Measurements from ENCODE around the gene C1orf21.

Gene C1orf21

DNA sequence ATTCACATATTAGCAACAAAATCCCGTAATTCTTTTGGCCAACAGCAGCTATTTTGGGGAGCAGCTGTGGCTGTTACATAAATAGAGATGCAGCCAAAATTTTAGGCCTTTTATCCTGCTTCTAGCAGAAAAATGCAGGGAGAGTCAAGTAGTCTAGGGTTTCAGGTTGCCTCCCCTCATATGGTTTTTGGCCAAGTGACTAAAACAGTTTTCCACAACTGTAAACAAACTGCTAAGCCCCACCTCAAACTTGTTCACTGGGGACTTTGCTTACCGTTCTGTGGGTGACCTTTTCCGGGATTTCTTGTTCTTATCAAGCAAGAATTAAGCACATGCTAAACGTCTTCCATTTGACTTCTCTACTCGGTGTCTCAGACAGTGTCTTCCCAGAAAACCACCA, 234.4 kb downstream of the C1orf21 start:
- H4K20me1 ChIP-seq (ENCODE audit: control insufficient read depth, insufficient read depth, low read depth, low read length): no peaks in the 10 kb centered on the region
- H3K27me3 ChIP-seq (ENCODE audit: control insufficient read depth, low read length): peaks cover 12% of the 10 kb centered on the region; the same call in 1 of the 2 replicates
- H3K27ac ChIP-seq (ENCODE audit: low read depth, low read length): no peak overlapping the region
- no peaks in the 10 kb centered on the region for H3K9me2 ChIP-seq (replicated peaks; ENCODE audit: control insufficient read depth, low read length)
- H3K9me3 ChIP-seq (ENCODE audit: control insufficient read depth, insufficient read depth, low read length): no peaks in the 10 kb centered on the region
- H3K4me2 ChIP-seq (ENCODE audit: low read length): no peak overlapping the region
- no peaks in the 10 kb centered on the region for H3K79me2 ChIP-seq (ENCODE audit: control insufficient read depth, low read length)
- H3K4me3 ChIP-seq (ENCODE audit: low read length): no peak overlapping the region
- TF ChIP-seq, protein P1, sequence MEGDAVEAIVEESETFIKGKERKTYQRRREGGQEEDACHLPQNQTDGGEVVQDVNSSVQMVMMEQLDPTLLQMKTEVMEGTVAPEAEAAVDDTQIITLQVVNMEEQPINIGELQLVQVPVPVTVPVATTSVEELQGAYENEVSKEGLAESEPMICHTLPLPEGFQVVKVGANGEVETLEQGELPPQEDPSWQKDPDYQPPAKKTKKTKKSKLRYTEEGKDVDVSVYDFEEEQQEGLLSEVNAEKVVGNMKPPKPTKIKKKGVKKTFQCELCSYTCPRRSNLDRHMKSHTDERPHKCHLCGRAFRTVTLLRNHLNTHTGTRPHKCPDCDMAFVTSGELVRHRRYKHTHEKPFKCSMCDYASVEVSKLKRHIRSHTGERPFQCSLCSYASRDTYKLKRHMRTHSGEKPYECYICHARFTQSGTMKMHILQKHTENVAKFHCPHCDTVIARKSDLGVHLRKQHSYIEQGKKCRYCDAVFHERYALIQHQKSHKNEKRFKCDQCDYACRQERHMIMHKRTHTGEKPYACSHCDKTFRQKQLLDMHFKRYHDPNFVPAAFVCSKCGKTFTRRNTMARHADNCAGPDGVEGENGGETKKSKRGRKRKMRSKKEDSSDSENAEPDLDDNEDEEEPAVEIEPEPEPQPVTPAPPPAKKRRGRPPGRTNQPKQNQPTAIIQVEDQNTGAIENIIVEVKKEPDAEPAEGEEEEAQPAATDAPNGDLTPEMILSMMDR (IDR thresholded peaks at IDR 0.05; ENCODE audit: low read depth, low read length, poor library complexity, severe bottlenecking): no peak
- no peak for TF ChIP-seq EZH2phosphoT487 (IDR thresholded peaks at IDR 0.05; ENCODE audit: borderline replicate concordance, low read length)
- no peaks in the 10 kb centered on the region for H3K36me3 ChIP-seq (ENCODE audit: control insufficient read depth, low read length)
- no peaks in the 10 kb centered on the region for H3F3A ChIP-seq (ENCODE audit: control insufficient read depth, insufficient read depth)
- no peaks in the 10 kb centered on the region for H3K4me1 ChIP-seq (ENCODE audit: control insufficient read depth, low read length)

DNA sequence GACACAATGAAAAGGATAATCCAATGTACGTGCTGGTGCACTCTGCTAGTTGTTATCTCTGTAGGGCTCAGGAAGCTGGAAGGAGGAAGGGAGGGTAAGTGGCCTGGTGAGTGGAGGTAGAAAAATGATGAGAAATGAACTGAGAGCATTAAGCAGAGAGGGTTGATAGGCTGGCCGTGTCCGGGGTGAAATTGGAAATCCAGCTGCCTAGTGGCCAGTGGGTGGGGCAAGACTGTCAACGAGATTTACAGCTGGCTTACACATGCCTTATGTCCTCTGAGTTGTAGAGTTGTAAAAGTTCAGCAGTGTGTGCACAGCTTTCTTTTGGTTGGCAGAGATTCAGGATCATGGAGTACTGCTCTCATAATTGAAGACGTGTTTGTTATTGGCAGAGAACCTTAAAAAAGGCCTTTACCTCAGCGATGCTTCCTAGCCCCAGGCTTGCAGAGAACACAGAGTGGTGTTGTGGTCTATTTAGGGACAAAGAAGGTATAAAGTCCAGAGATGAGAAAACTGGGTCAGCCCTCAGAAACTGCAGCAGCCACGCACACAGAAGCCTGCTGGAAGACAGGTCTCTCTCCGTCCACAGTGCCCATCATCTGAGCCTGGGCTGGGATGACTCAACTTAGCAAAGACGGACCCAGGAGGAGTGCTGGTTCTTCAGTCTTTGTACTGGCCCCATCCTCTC, 235.5 kb downstream of the C1orf21 start:
- no peaks in the 10 kb centered on the region for H3K9me2 ChIP-seq (replicated peaks; ENCODE audit: control insufficient read depth, low read length)
- no peaks in the 10 kb centered on the region for H3K9me3 ChIP-seq (ENCODE audit: control insufficient read depth, insufficient read depth, low read length)
- H3K4me1 ChIP-seq (ENCODE audit: control insufficient read depth, low read length): no peaks in the 10 kb centered on the region
- no peak overlapping the region for H3K27ac ChIP-seq (ENCODE audit: low read depth, low read length)
- no peaks in the 10 kb centered on the region for H3F3A ChIP-seq (ENCODE audit: control insufficient read depth, insufficient read depth)
- H3K4me3 ChIP-seq (ENCODE audit: low read length): no peak overlapping the region
- no peak for TF ChIP-seq EZH2phosphoT487 (IDR thresholded peaks at IDR 0.05; ENCODE audit: borderline replicate concordance, low read length)
- TF ChIP-seq, protein P1 (IDR thresholded peaks at IDR 0.05; ENCODE audit: low read depth, low read length, poor library complexity, severe bottlenecking): no peak
- no peak overlapping the region for H3K4me2 ChIP-seq (ENCODE audit: low read length)
- H3K79me2 ChIP-seq (ENCODE audit: control insufficient read depth, low read length): no peaks in the 10 kb centered on the region
- no peaks in the 10 kb centered on the region for H4K20me1 ChIP-seq (ENCODE audit: control insufficient read depth, insufficient read depth, low read depth, low read length)
- peaks cover 12% of the 10 kb centered on the region; the same call in 1 of the 2 replicates for H3K27me3 ChIP-seq (ENCODE audit: control insufficient read depth, low read length)
- no peaks in the 10 kb centered on the region for H3K36me3 ChIP-seq (ENCODE audit: control insufficient read depth, low read length)

GRCh38 chr1:184623404-184623803, 236.6 kb downstream of the C1orf21 start:
- Histone ChIP-seq H3K4me2 (ENCODE audit: low read length) (no peak overlapping the region), H3K36me3 (ENCODE audit: control insufficient read depth, low read length) (no peaks in the 10 kb centered on the region), H3K4me1 (ENCODE audit: control insufficient read depth, low read length) (no peaks in the 10 kb centered on the region), H3K27ac (ENCODE audit: low read depth, low read length) (no peak overlapping the region), H3F3A (ENCODE audit: control insufficient read depth, insufficient read depth) (no peaks in the 10 kb centered on the region), H3K9me2 (replicated peaks; ENCODE audit: control insufficient read depth, low read length) (no peaks in the 10 kb centered on the region), H3K27me3 (ENCODE audit: control insufficient read depth, low read length) (peaks cover 12% of the 10 kb centered on the region; the same call in 1 of the 2 replicates), H4K20me1 (ENCODE audit: control insufficient read depth, insufficient read depth, low read depth, low read length) (no peaks in the 10 kb centered on the region), H3K9me3 (ENCODE audit: control insufficient read depth, insufficient read depth, low read length) (no peaks in the 10 kb centered on the region), H3K4me3 (ENCODE audit: low read length) (no peak overlapping the region), H3K79me2 (ENCODE audit: control insufficient read depth, low read length) (no peaks in the 10 kb centered on the region)
- TF ChIP-seq, protein P1 (IDR thresholded peaks at IDR 0.05; ENCODE audit: low read depth, low read length, poor library complexity, severe bottlenecking): no peak
- no peak for TF ChIP-seq EZH2phosphoT487 (IDR thresholded peaks at IDR 0.05; ENCODE audit: borderline replicate concordance, low read length)

All from DOHH2 (cell line).